Retinal pigment epithelial cell (primary cell): Measurements from ENCODE around the gene MAPKAP1.

ENCODE experiments used
- DNase-seq: peaks from one replicate; pipeline ENCODE4 v3.0.0-alpha.2; 2010; ENCODE audit warnings: low read depth
- H3K4me3 ChIP-seq: 2 replicates; pipeline ENCODE4 v1.5.1; 2011; ENCODE audit warnings: mild to moderate bottlenecking, low read length, control low read depth, moderate library complexity
- TF ChIP-seq, protein P1 (sequence below): conservative IDR thresholded peaks from 2 replicates; pipeline ENCODE4 v1.5.1; 2011; ENCODE audit warnings: low read depth, low read length, control low read depth, inconsistent platforms

MAPKAP1 gene

DNA sequence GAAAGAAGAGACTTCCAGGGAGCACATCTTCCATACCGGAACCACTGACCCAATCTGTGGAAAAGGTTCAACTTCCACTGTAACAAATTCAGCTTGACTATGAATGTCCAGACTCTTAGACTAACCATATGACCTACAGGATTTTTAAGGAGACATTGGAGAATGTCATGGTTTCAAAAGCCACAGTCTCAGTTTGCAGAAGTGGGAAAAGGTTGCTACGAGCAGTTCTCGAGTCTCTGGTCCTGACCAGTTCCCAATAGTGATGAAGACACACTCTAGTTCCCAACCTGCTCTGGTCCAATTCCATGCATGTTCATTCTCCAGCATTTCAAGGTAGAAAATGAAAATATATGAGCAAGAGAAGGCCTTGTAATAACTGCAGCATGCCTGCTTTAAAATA is 158.0 kb downstream of the MAPKAP1 start:
- TF ChIP-seq, protein P1, sequence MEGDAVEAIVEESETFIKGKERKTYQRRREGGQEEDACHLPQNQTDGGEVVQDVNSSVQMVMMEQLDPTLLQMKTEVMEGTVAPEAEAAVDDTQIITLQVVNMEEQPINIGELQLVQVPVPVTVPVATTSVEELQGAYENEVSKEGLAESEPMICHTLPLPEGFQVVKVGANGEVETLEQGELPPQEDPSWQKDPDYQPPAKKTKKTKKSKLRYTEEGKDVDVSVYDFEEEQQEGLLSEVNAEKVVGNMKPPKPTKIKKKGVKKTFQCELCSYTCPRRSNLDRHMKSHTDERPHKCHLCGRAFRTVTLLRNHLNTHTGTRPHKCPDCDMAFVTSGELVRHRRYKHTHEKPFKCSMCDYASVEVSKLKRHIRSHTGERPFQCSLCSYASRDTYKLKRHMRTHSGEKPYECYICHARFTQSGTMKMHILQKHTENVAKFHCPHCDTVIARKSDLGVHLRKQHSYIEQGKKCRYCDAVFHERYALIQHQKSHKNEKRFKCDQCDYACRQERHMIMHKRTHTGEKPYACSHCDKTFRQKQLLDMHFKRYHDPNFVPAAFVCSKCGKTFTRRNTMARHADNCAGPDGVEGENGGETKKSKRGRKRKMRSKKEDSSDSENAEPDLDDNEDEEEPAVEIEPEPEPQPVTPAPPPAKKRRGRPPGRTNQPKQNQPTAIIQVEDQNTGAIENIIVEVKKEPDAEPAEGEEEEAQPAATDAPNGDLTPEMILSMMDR: no peak

DNA sequence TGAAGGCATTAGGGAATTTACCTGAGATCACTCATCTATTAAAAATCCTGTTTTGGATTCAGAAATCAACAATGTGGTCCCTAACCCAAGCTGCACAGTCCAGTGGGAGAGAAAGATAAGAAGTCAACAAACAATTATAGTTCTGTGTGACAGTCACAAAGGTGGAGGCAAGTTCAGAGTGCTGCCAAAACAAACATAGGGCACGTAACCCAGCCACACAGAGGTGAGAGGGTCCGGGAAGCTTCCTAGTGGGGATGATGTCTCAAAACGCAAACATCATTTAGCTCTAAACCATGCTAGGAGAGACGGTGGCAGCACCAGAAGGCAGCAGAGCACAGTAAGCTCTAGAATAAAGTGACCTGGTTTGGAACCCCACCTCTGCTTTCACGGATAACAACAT is 158.9 kb downstream of the MAPKAP1 start:
- H3K4me3 ChIP-seq: no peak overlapping the region
- no peak for DNase-seq
- TF ChIP-seq, protein P1: no peak

More for the DNA sequence above, 158.0 kb downstream of the MAPKAP1 start:
- DNase-seq: no peak
- no peak overlapping the region for H3K4me3 ChIP-seq

DNA sequence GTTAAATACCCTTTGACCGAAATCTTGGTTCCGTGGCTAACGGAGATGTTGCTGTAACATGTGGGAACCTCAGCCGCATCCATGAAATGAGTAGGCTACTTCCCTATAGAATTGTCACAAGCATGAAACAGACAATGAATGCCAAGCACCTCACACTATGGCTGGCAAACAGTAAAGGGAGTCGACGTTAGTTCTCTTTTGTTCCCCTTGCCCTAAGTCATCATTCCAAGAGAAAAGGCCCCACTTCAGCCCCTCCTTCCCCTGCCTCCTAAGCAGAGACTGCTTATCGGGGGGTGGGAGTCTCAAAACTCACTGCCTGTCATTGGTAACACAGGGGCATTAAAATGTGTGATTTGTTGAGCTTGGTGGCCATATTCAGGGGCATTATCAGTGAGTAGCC is 159.6 kb downstream of the MAPKAP1 start:
- no peak for DNase-seq
- no peak overlapping the region for H3K4me3 ChIP-seq
- TF ChIP-seq, protein P1: no peak

DNA sequence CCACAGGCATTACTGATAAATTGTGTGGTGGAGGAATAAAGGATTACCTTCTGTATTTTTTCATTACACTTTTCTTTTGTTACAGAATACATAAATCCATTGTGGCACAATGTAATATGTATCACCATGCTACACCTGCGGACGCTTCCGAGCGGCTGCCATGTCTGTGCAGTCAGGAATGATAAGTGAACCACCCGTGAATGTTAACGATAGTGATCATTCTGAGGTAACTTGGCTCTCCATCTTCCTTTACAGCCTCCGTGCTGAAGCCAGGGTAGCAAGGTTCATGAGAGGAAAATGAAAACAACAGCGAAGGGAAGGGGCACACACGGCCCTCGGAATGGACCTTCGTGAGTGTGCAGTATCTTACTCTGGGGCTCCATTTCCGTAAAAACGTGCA is 161.2 kb downstream of the MAPKAP1 start:
- TF ChIP-seq, protein P1: no peak

DNA sequence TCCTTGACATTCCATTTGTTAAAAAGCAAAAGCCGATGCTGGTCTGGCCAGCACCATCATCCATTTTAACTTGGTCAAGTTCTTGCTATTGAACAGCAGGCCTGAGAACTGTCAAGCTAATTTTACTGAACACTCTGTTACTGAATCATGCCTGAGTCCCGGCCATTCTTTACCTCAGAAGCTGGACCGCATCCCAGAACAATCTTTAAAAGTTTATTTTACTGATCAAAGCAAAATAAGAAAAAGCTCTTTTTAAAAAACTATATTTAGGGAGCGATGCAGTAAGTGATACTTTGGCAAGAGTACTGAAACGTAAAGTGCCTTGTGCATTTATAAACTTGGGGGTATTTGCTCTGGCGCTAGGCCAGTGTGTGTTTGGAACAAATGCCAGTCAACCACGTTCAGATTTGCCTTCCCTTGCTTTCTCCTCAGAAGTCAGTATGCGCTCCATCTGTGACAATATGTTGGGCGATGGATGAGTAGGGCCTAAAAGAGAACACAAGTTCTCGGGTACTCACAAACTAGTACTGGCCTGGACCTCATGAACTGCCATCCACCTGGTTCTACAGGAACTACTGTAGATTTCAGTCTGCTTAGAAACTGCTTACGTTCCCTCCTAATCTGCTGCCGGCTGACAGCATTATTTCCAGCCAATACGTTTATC is 161.9 kb downstream of the MAPKAP1 start:
- DNase-seq: peak; percentile 54
- TF ChIP-seq, protein P1: no peak
- no peak overlapping the region for H3K4me3 ChIP-seq

More for the DNA sequence above, 161.2 kb downstream of the MAPKAP1 start:
- no peak overlapping the region for H3K4me3 ChIP-seq
- no peak for DNase-seq

DNA sequence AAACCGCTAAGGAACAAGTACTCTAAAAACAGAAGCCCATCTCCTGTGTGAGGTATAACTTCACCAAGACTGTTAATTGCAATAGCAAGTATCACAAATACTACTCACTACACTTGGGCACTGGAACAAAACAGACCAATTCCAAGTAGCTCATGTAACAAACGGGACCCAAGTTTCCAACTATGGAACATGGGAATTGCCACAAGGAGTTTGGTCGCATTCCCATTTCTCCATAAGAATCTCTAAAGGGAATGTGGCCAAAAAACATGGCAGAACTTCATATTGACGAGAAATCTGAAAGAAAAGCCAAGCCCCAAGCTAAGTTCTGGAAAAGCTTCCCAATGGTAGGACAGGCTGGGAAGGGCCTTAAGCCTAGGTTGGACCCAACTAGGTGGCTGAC is 162.5 kb downstream of the MAPKAP1 start:
- DNase-seq: no peak
- no peak overlapping the region for H3K4me3 ChIP-seq
- TF ChIP-seq, protein P1: no peak

DNA sequence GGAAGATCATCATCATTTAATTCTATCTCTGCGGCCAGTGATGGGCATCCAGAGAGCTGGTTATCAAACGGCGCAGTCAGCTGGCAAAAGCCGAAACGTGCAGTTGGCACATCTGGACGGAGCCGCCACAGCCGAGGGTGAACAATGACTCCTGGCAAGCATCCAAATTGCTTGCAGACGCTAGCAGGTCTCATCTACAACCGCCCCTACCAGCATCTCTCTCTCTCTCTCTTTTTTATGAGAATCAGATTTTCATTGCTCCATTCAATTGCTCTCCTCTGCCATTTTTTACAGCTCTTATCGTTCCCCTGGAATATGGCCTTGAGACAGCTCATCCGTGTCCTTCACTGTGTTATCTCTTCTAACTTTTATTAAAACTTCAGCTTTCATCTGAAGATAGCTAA is 165.2 kb downstream of the MAPKAP1 start:
- no peak overlapping the region for H3K4me3 ChIP-seq
- DNase-seq: no peak
- TF ChIP-seq, protein P1: no peak
